Tibial nerve (tissue), 4 donors: ENCODE results near the gene PLA2G2E.

Experiments
- CTCF ChIP-seq, 5 experiments: fragments of 200-600 bp in 3 of 5; fragments of 450-650 bp in 2 of 5; sonication (generic) in 3 of 5; IDR thresholded peaks; one replicate each; pipeline ENCODE4 v1.5.1; 2016 to 2019; ENCODE audit warnings: antibody characterized with exemption in 5 of 5, mild to moderate bottlenecking in 3 of 5, moderate library complexity in 2 of 5
- EP300 ChIP-seq, 2 donors: sonication (generic); formaldehyde crosslinking; IDR thresholded peaks; one replicate each; pipeline ENCODE4 v1.6.1; 2017; ENCODE audit warnings: antibody characterized with exemption in 2 of 2, mild to moderate bottlenecking in 1 of 2
- POLR2A ChIP-seq, 2 donors: fragments of 450-650 bp; IDR thresholded peaks; one replicate each; pipeline ENCODE4 v1.6.1; 2017; ENCODE audit warnings: antibody characterized with exemption in 2 of 2, mild to moderate bottlenecking in 2 of 2, moderate library complexity in 2 of 2

GRCh38 chr1:19954059-19954458 is 30.6 kb upstream of the PLA2G2E start:
- TF ChIP-seq POLR2A (IDR thresholded peaks at IDR 0.05) (no peak), CTCF (IDR thresholded peaks at IDR 0.05) (no peak), EP300 (IDR thresholded peaks at IDR 0.05) (no peak)
